ENCODE measurements around the gene PRRG2. TPM values are rescaled to one million over a fixed set of nuclear protein-coding genes. Genes with fewer than 3 reads are reported as not detected.

Gene PRRG2
- total and polyA plus RNA-seq, 10 of the 15 experiments (the other 5 are each of a cell fraction or from before 2014, with no cell fraction given), result 0.09 to 2.1 (median 0.86) TPM

DNA sequence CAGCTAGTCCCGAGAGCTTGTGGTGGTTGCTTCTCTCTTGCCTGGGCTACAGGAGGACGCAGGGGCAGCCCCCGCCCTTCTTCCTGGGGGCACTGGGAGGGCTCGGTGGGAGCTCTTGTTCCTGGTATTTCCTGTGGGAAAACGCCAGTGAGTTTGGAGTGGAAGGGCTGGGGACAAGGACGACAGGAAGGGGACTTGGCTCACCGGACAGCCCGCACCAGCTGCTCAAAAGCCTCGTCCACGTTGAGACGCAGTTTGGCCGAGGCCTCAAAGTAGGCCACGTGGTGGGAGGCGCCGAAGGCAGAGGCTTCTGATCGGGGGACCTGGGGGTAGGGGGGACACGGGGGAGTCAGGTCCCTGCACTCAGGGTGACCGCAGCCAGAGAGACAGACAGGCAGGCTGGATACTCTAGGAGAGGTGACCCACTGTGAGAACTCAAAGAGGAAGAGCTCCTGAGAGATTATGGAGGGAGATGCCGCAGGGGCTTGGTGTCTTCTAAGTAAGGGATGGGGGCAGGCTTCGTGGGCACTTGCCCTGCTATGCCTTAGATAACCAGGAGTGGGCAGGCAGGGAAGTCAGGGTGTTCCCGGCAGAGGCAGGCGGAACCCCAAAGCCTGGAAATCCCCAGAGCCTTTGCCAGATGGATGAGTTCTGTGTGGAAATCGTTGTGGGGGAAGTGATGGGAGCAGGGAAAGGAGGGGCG is 54.6 kb downstream of the PRRG2 start:
- Histone ChIP-seq H3K4me1 (ENCODE audit: control insufficient read depth, insufficient read depth, low read length) (peaks cover 5% of the 10 kb centered on the region), H3K36me3 (ENCODE audit: control insufficient read depth in 2 of 2, insufficient read depth in 2 of 2, low read length in 1 of 2) (no peaks in the 10 kb centered on the region), H3K4me3 (no peak overlapping the region), H3K9ac (ENCODE audit: control insufficient read depth, insufficient read depth, low read length) (no peak overlapping the region), H3K27me3 (replicated peaks in 1 of 2; ENCODE audit: control insufficient read depth in 2 of 2, insufficient read depth in 2 of 2, low read length in 1 of 2) (no peaks in the 10 kb centered on the region), H3K27ac (ENCODE audit: control insufficient read depth, insufficient read depth) (no peak overlapping the region), H4K20me1 (ENCODE audit: control insufficient read depth, insufficient read depth) (no peaks in the 10 kb centered on the region), H2AFZ (ENCODE audit: control insufficient read depth, low read depth, low read length) (no peak overlapping the region), H3K4me2 (ENCODE audit: control insufficient read depth, insufficient read depth) (no peak overlapping the region), H3K9me3 (replicated peaks; ENCODE audit: control insufficient read depth, insufficient read depth, low read length) (no peaks in the 10 kb centered on the region), H3K79me2 (ENCODE audit: control insufficient read depth, insufficient read depth, low read length) (peaks cover 1% of the 10 kb centered on the region)
- FAIRE-seq (no peak), DNase-seq (ENCODE audit: low read depth, low spot score) (no peak), ATAC-seq (no peak)
- in situ Hi-C loops (cut with MboI), result no loop called here
- intact Hi-C loops (cut with micrococcal nuclease; ENCODE audit: unreplicated experiment), result no loop called here
- BruUV-seq (replicated peaks), result no TSS peak
- ChIA-PET SMC1A (ENCODE audit: uncharacterized antibody, unreplicated experiment) (no interaction called here), POLR2A (interaction anchor here (0.6 to 1.2 kb wide), 2 partner anchors 40 to 143 kb away, joined by 3 to 4 read pairs; no protein-coding TSS in a partner anchor), CTCF (interaction anchor here (0.6 to 1.4 kb wide), 3 partner anchors 45 to 1363 kb away, joined by 3 to 4 read pairs (median 3); partner anchors contain the start of gene IL4I1), RAD21 (ENCODE audit: unreplicated experiment) (no interaction called here)
- WGBS (ENCODE audit: insufficient coverage, insufficient replicate concordance, low lambda C conversion rate, missing lambda C conversion rate), result 32% methylated on average over 23 of the region's 24 CpGs
- TF ChIP-seq DPF2 (IDR thresholded peaks at IDR 0.05) (no peak), HCFC1 (IDR thresholded peaks at IDR 0.05; ENCODE audit: low read length) (no peak), WRNIP1 (IDR thresholded peaks at IDR 0.05; ENCODE audit: borderline replicate concordance, low read depth, low read length) (no peak), EGR1 (IDR thresholded peaks at IDR 0.05; ENCODE audit: borderline replicate concordance in 1 of 2, low read depth in 2 of 2, low read length in 2 of 2) (no peak), KAT2A (conservative IDR thresholded peaks at IDR 0.05; ENCODE audit: control insufficient read depth, low read depth, low read length) (no peak), TCF3 (IDR thresholded peaks at IDR 0.05; ENCODE audit: borderline replicate concordance, insufficient read depth, low read depth, low read length) (no peak), CHD1 (IDR thresholded peaks at IDR 0.05; ENCODE audit: low read depth, low read length) (no peak), BMI1 (IDR thresholded peaks at IDR 0.05; ENCODE audit: borderline replicate concordance) (no peak)
- TF ChIP-seq, protein P1, sequence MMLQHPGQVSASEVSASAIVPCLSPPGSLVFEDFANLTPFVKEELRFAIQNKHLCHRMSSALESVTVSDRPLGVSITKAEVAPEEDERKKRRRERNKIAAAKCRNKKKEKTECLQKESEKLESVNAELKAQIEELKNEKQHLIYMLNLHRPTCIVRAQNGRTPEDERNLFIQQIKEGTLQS (IDR thresholded peaks at IDR 0.05; ENCODE audit: borderline replicate concordance, extremely low read depth, low read depth, low read length), result no peak
- TF ChIP-seq, protein P2, sequence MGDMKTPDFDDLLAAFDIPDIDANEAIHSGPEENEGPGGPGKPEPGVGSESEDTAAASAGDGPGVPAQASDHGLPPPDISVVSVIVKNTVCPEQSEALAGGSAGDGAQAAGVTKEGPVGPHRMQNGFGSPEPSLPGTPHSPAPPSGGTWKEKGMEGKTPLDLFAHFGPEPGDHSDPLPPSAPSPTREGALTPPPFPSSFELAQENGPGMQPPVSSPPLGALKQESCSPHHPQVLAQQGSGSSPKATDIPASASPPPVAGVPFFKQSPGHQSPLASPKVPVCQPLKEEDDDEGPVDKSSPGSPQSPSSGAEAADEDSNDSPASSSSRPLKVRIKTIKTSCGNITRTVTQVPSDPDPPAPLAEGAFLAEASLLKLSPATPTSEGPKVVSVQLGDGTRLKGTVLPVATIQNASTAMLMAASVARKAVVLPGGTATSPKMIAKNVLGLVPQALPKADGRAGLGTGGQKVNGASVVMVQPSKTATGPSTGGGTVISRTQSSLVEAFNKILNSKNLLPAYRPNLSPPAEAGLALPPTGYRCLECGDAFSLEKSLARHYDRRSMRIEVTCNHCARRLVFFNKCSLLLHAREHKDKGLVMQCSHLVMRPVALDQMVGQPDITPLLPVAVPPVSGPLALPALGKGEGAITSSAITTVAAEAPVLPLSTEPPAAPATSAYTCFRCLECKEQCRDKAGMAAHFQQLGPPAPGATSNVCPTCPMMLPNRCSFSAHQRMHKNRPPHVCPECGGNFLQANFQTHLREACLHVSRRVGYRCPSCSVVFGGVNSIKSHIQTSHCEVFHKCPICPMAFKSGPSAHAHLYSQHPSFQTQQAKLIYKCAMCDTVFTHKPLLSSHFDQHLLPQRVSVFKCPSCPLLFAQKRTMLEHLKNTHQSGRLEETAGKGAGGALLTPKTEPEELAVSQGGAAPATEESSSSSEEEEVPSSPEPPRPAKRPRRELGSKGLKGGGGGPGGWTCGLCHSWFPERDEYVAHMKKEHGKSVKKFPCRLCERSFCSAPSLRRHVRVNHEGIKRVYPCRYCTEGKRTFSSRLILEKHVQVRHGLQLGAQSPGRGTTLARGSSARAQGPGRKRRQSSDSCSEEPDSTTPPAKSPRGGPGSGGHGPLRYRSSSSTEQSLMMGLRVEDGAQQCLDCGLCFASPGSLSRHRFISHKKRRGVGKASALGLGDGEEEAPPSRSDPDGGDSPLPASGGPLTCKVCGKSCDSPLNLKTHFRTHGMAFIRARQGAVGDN (IDR thresholded peaks at IDR 0.05), result no peak
